HG03139 (cell line): ENCODE results near the gene RERE.
"Not testable (repeated sequence)": the region's sequence is repeated elsewhere in the genome, so short reads cannot be mapped to it uniquely, and the experiment has no call there.

Experiments
- ATAC-seq: cut with Tn5 transposase; IDR thresholded peaks from one replicate; pipeline ENCODE4 v1.9.1; 2021; ENCODE audit not compliant: unreplicated experiment

RERE gene

GRCh38 chr1:8525216-8525557 is 292.3 kb downstream of the RERE start:
- no peak for ATAC-seq

GRCh38 chr1:8524627-8525157 is 292.7 kb downstream of the RERE start:
- ATAC-seq: no peak

- ATAC-seq: no peak
Measured at GRCh38 chr1:8523666-8524206, 293.7 kb downstream of the RERE start.

- no peak for ATAC-seq
Measured at GRCh38 chr1:8520483-8520966, 296.9 kb downstream of the RERE start.

GRCh38 chr1:8519167-8519566 is 298.3 kb downstream of the RERE start:
- no peak for ATAC-seq

GRCh38 chr1:8518490-8518801 is 299.0 kb downstream of the RERE start:
- ATAC-seq: no peak

- no peak for ATAC-seq
Measured at GRCh38 chr1:8517661-8518489, 299.6 kb downstream of the RERE start.

GRCh38 chr1:8516793-8517556 is 300.5 kb downstream of the RERE start:
- no peak for ATAC-seq

- ATAC-seq: no peak
Measured at GRCh38 chr1:8516278-8516777, 301.1 kb downstream of the RERE start.

GRCh38 chr1:8512504-8512903 is 304.9 kb downstream of the RERE start:
- ATAC-seq: no peak

- ATAC-seq: no peak
Measured at GRCh38 chr1:8510041-8510823, 307.2 kb downstream of the RERE start.

- ATAC-seq: no peak
Measured at GRCh38 chr1:8509579-8509978, 307.9 kb downstream of the RERE start.

GRCh38 chr1:8506995-8507615 is 310.3 kb downstream of the RERE start:
- no peak for ATAC-seq

GRCh38 chr1:8506456-8506855 is 311.0 kb downstream of the RERE start:
- ATAC-seq: no peak

GRCh38 chr1:8503842-8504241 is 313.6 kb downstream of the RERE start:
- no peak for ATAC-seq

- ATAC-seq: not testable (repeated sequence)
Measured at GRCh38 chr1:8502949-8503348, 314.5 kb downstream of the RERE start.

GRCh38 chr1:8497210-8497819 is 320.1 kb downstream of the RERE start:
- ATAC-seq: no peak

- ATAC-seq: no peak
Measured at GRCh38 chr1:8496473-8496872, 321.0 kb downstream of the RERE start.

- ATAC-seq: no peak
Measured at GRCh38 chr1:8495928-8496401, 321.5 kb downstream of the RERE start.

- no peak for ATAC-seq
Measured at GRCh38 chr1:8494681-8495080, 322.8 kb downstream of the RERE start.
